WTC11 (cell line): ENCODE results near the gene CEP131.

Source experiments
- MXD4 ChIP-seq: fragments of 250-450 bp; sonication (Bioruptor Pico); IDR thresholded peaks from 2 replicates; pipeline ENCODE4 v1.8.0; 2021; ENCODE audit warnings: mild to moderate bottlenecking, moderate library complexity, borderline replicate concordance
- USF2 ChIP-seq: sonication (generic); formaldehyde crosslinking; IDR thresholded peaks from 2 replicates; pipeline ENCODE4 v1.8.1; 2023; ENCODE audit warnings: mild to moderate bottlenecking, missing genetic modification reagents, moderate library complexity
- TF ChIP-seq, protein P1 (sequence below): sonication (generic); formaldehyde crosslinking; IDR thresholded peaks from 2 replicates; pipeline ENCODE4 v1.8.0; 2022; ENCODE audit warnings: mild to moderate bottlenecking, missing genetic modification reagents

- TF ChIP-seq MXD4 (CRISPR knock-in tag) (no peak), USF2 (CRISPR knock-in tag) (no peak)
- TF ChIP-seq, protein P1, sequence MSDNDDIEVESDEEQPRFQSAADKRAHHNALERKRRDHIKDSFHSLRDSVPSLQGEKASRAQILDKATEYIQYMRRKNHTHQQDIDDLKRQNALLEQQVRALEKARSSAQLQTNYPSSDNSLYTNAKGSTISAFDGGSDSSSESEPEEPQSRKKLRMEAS (CRISPR knock-in tag), result no peak
Measured at GRCh38 chr17:81180836-81181810, 41.6 kb downstream of the CEP131 start.
